Measurements from ENCODE around the gene FBXL19. TPM values are rescaled to one million over a fixed set of nuclear protein-coding genes. Genes with fewer than 3 reads are reported as not detected.
A peak's percentile ranks its signal among the peaks of the same experiment; 100 is the strongest.

Gene FBXL19
- total and polyA plus RNA-seq, 2 of the 8 experiments (the other 6 are each of a cell fraction or from before 2014, with no cell fraction given): 47.2 to 72.2 TPM

GRCh38 chr16:30985401-30986128, 62.2 kb downstream of the FBXL19 start (continued):
- TF ChIP-seq RAD21 (IDR thresholded peaks at IDR 0.05 in 1 of 2, conservative IDR thresholded peaks at IDR 0.05 in 1 of 2; ENCODE audit: low read depth in 2 of 2, low read length in 2 of 2): peak; percentile 73 to 84
- TF ChIP-seq HDAC6 (IDR thresholded peaks at IDR 0.05; ENCODE audit: low read depth, low read length): no peak
- peak; percentile 0 for TF ChIP-seq KDM4A (IDR thresholded peaks at IDR 0.05; ENCODE audit: low read depth, low read length, severe bottlenecking)
